ENCODE measurements around the gene CRKL. TPM values are rescaled to one million over a fixed set of nuclear protein-coding genes. Genes with fewer than 3 reads are reported as not detected.

CRKL gene
- polyA plus RNA-seq, 3 donors, result 26.0 to 37.5 (median 29.4) TPM

GRCh38 chr22:20996031-20996410, 78.8 kb downstream of the CRKL start:
- Histone ChIP-seq H3K4me3 (replicated peaks in 1 of 3; ENCODE audit: low read depth in 2 of 3, low read length in 3 of 3) (no peak overlapping the region), H3K79me2 (ENCODE audit: insufficient read depth, low read length) (peaks cover 9% of the 10 kb centered on the region), H3K4me1 (ENCODE audit: control insufficient read depth in 1 of 2, insufficient read depth in 2 of 2, low read length in 2 of 2) (peaks cover 8 to 11% of the 10 kb centered on the region in 2 donors), H3K4me2 (replicated peaks; ENCODE audit: extremely low read depth, low read length, poor library complexity, severe bottlenecking) (no peak overlapping the region), H3K9ac (ENCODE audit: insufficient read depth, low read length, poor library complexity, severe bottlenecking) (no peak overlapping the region), H3K27me3 (ENCODE audit: control insufficient read depth in 2 of 2, insufficient read depth in 2 of 2, low read length in 2 of 2) (no peaks in the 10 kb centered on the region), H3K9me3 (replicated peaks in 1 of 2; ENCODE audit: control insufficient read depth in 1 of 2, insufficient read depth in 1 of 2, low read length in 2 of 2) (no peaks in the 10 kb centered on the region), H2AFZ (ENCODE audit: insufficient read depth, low read depth, low read length, poor library complexity, severe bottlenecking) (no peak overlapping the region), H3K27ac (ENCODE audit: low read depth in 1 of 2, low read length in 2 of 2) (no peak overlapping the region), H4K20me1 (ENCODE audit: insufficient read depth, low read length) (no peaks in the 10 kb centered on the region), H3K36me3 (replicated peaks in 1 of 2; ENCODE audit: control insufficient read depth in 1 of 2, insufficient read depth in 2 of 2, low read length in 2 of 2) (peaks cover 80 to 92% of the 10 kb centered on the region in 2 donors)
- H3K9me3 Mint-ChIP-seq, result no peaks in the 10 kb centered on the region
- intact Hi-C loops (cut with micrococcal nuclease), result no loop called here
- 92% methylated on average over 10 of the region's 10 CpGs for WGBS (ENCODE audit: insufficient coverage)
- peaks cover 41 to 75% of the 10 kb centered on the region in 2 donors for H3K36me3 Mint-ChIP-seq
- H3K27ac Mint-ChIP-seq, result peak overlapping the region in 3 of 7 donors; percentile 33 to 64 (median 41)
- peaks cover 9% of the 10 kb centered on the region for H3K4me1 Mint-ChIP-seq
- no peak for DNase-seq
- TF ChIP-seq, protein P1, sequence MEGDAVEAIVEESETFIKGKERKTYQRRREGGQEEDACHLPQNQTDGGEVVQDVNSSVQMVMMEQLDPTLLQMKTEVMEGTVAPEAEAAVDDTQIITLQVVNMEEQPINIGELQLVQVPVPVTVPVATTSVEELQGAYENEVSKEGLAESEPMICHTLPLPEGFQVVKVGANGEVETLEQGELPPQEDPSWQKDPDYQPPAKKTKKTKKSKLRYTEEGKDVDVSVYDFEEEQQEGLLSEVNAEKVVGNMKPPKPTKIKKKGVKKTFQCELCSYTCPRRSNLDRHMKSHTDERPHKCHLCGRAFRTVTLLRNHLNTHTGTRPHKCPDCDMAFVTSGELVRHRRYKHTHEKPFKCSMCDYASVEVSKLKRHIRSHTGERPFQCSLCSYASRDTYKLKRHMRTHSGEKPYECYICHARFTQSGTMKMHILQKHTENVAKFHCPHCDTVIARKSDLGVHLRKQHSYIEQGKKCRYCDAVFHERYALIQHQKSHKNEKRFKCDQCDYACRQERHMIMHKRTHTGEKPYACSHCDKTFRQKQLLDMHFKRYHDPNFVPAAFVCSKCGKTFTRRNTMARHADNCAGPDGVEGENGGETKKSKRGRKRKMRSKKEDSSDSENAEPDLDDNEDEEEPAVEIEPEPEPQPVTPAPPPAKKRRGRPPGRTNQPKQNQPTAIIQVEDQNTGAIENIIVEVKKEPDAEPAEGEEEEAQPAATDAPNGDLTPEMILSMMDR (IDR thresholded peaks at IDR 0.05), result no peak
- no peak overlapping the region for H3K4me3 Mint-ChIP-seq
- H3K27me3 Mint-ChIP-seq (ENCODE audit: low read depth in 3 of 3), result peaks cover 0 to 6% (median 0%) of the 10 kb centered on the region in 3 donors

GRCh38 chr22:20996598-20997535, 79.7 kb downstream of the CRKL start:
- H3K27me3 ChIP-seq (ENCODE audit: control insufficient read depth in 2 of 2, insufficient read depth in 2 of 2, low read length in 2 of 2), result no peaks in the 10 kb centered on the region
- H3K4me2 ChIP-seq (replicated peaks; ENCODE audit: extremely low read depth, low read length, poor library complexity, severe bottlenecking), result no peak overlapping the region
- no peak overlapping the region for H3K9ac ChIP-seq (ENCODE audit: insufficient read depth, low read length, poor library complexity, severe bottlenecking)
- peaks cover 15% of the 10 kb centered on the region for H3K4me1 Mint-ChIP-seq
- WGBS (ENCODE audit: insufficient coverage), result 95% methylated on average over 27 of the region's 27 CpGs
- TF ChIP-seq, protein P1 (IDR thresholded peaks at IDR 0.05), result no peak
- H3K27ac Mint-ChIP-seq, result no peak overlapping the region
- H3K79me2 ChIP-seq (ENCODE audit: insufficient read depth, low read length), result peaks cover 13% of the 10 kb centered on the region
- H3K4me3 Mint-ChIP-seq, result no peak overlapping the region
- peaks cover 72 to 83% of the 10 kb centered on the region in 2 donors for H3K36me3 ChIP-seq (replicated peaks in 1 of 2; ENCODE audit: control insufficient read depth in 1 of 2, insufficient read depth in 2 of 2, low read length in 2 of 2)
- intact Hi-C loops (cut with micrococcal nuclease), result no loop called here
- H2AFZ ChIP-seq (ENCODE audit: insufficient read depth, low read depth, low read length, poor library complexity, severe bottlenecking), result no peak overlapping the region
- H3K9me3 ChIP-seq (replicated peaks in 1 of 2; ENCODE audit: control insufficient read depth in 1 of 2, insufficient read depth in 1 of 2, low read length in 2 of 2), result no peaks in the 10 kb centered on the region
- no peak overlapping the region for H3K27ac ChIP-seq (ENCODE audit: low read depth in 1 of 2, low read length in 2 of 2)
- DNase-seq, result no peak
- peaks cover 38 to 68% of the 10 kb centered on the region in 2 donors for H3K36me3 Mint-ChIP-seq
- no peaks in the 10 kb centered on the region for H3K9me3 Mint-ChIP-seq
- H3K4me3 ChIP-seq (replicated peaks in 1 of 3; ENCODE audit: low read depth in 2 of 3, low read length in 3 of 3), result no peak overlapping the region
- H3K4me1 ChIP-seq (ENCODE audit: control insufficient read depth in 1 of 2, insufficient read depth in 2 of 2, low read length in 2 of 2), result peaks cover 14 to 16% of the 10 kb centered on the region in 2 donors
- peaks cover 0 to 6% (median 0%) of the 10 kb centered on the region in 3 donors for H3K27me3 Mint-ChIP-seq (ENCODE audit: low read depth in 3 of 3)
- no peaks in the 10 kb centered on the region for H4K20me1 ChIP-seq (ENCODE audit: insufficient read depth, low read length)

Data from CD14-positive monocyte (primary cell).